ENCODE measurements around the gene NKX3-2. TPM values are rescaled to one million over a fixed set of nuclear protein-coding genes. Genes with fewer than 3 reads are reported as not detected.
A peak's percentile ranks its signal among the peaks of the same experiment; 100 is the strongest.

NKX3-2 gene
- total RNA-seq, 1 experiment from 2014 or later = 2.4 TPM

DNA sequence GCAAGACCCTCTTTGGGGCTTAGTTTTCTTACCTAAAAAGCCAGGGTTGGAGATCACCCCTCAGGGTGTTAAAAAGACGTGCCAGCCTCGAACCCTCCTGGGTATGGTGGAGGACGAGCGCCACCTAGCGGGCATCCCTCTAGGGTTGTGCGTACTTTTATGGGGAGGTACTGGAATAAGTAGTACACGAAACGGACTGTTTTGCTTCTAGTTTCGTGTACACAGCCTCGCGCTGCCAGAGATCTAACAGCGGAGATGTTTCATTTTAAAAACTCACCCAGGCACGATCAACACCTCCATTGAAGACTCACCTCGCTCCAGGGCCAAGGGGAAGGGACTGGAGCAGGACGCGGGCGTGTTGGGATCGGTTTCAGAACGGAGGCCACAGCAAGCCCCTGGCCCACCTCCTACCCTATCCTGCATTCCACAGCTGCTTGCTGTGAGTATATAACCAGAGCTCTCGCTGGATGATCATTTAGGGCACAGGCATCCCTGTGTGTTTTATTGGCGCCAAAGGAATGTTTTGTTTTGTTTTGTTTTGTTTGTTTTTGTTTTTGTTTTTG is 4.8 kb upstream of the NKX3-2 start:
- no TSS peak for BruUV-seq (replicated peaks)
- DNase-seq (ENCODE audit: low spot score) = peak; percentile 94
- no peaks in the 10 kb centered on the region for H3K27me3 ChIP-seq (replicated peaks; ENCODE audit: insufficient read depth, low read depth, low read length, poor library complexity)
- H3K27ac ChIP-seq (ENCODE audit: low read depth, low read length, poor library complexity, severe bottlenecking) = no peak overlapping the region
- peaks cover 5% of the 10 kb centered on the region for H3K4me1 ChIP-seq (ENCODE audit: insufficient read depth, low read length, poor library complexity, severe bottlenecking)
- CTCF ChIA-PET = no interaction called here
- H3K4me3 ChIP-seq (ENCODE audit: low read depth, low read length, poor library complexity, severe bottlenecking) = peak overlapping the region; percentile 65
- TF ChIP-seq, protein P1, sequence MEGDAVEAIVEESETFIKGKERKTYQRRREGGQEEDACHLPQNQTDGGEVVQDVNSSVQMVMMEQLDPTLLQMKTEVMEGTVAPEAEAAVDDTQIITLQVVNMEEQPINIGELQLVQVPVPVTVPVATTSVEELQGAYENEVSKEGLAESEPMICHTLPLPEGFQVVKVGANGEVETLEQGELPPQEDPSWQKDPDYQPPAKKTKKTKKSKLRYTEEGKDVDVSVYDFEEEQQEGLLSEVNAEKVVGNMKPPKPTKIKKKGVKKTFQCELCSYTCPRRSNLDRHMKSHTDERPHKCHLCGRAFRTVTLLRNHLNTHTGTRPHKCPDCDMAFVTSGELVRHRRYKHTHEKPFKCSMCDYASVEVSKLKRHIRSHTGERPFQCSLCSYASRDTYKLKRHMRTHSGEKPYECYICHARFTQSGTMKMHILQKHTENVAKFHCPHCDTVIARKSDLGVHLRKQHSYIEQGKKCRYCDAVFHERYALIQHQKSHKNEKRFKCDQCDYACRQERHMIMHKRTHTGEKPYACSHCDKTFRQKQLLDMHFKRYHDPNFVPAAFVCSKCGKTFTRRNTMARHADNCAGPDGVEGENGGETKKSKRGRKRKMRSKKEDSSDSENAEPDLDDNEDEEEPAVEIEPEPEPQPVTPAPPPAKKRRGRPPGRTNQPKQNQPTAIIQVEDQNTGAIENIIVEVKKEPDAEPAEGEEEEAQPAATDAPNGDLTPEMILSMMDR (conservative IDR thresholded peaks at IDR 0.05; ENCODE audit: low read depth, low read length) = peak; percentile 93
- no peak for TF ChIP-seq EZH2 (IDR thresholded peaks at IDR 0.05; ENCODE audit: borderline replicate concordance, low read depth, low read length, poor library complexity, severe bottlenecking)
- intact Hi-C loops (cut with micrococcal nuclease; ENCODE audit: unreplicated experiment) = loop anchor here (1.0 to 5.0 kb wide), 4 partner anchors 147 to 820 kb away; no protein-coding TSS in a partner anchor
- H3K36me3 ChIP-seq (ENCODE audit: insufficient read depth, low read length, poor library complexity, severe bottlenecking) = no peaks in the 10 kb centered on the region
- POLR2A ChIA-PET (ENCODE audit: low non-redundant PET) = no interaction called here
- peaks cover 8% of the 10 kb centered on the region for H3K9me3 ChIP-seq (ENCODE audit: low read depth, low read length, poor library complexity, severe bottlenecking)

DNA sequence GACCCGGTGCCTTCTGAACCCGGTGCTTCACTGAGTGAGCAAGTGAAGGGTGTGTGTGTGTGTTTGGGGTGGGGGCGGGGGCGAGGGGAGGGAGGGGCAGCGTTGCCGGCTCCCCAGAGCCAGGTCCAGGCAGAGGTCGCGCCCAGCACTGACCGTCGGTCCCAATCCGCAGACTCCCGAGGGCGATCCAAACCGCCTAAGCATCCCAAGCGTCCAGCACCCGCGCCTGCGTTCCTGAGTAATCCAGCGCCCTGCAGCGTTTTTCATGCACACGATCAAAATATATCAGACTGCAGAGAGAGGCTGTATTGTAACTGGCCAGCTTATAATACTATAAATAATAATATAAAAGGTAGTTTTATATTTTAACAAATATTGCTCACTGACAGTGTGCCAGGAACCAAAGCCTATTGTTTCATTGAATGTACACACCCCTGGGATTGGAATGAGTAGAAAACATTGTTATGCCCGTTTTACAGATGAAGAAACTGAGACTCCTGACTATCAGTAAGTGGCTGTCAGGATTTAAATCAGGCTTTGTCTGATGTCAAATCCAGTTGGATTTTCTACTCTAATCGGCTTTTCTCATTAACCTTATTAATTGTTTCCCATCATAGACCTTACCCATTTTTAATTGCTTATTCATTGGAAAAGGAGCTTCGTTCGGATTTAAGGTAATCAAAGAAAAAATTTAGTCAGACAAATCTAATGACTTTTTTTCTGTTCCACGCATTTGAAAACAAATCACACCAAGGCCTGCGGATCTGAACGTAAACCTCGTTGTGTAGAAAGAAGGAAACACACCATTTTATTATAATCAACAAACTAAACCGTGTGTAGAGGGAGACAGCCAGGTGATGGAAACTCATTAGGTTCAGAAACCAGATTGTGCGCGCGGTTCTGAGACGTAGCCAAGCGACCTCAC is 4.0 kb upstream of the NKX3-2 start:
- TF ChIP-seq, protein P1 (conservative IDR thresholded peaks at IDR 0.05; ENCODE audit: low read depth, low read length) = no peak
- TF ChIP-seq EZH2 (IDR thresholded peaks at IDR 0.05; ENCODE audit: borderline replicate concordance, low read depth, low read length, poor library complexity, severe bottlenecking) = no peak
- H3K27ac ChIP-seq (ENCODE audit: low read depth, low read length, poor library complexity, severe bottlenecking) = peak overlapping the region; percentile 62
- peaks cover 8% of the 10 kb centered on the region for H3K9me3 ChIP-seq (ENCODE audit: low read depth, low read length, poor library complexity, severe bottlenecking)
- no peaks in the 10 kb centered on the region for H3K27me3 ChIP-seq (replicated peaks; ENCODE audit: insufficient read depth, low read depth, low read length, poor library complexity)
- H3K36me3 ChIP-seq (ENCODE audit: insufficient read depth, low read length, poor library complexity, severe bottlenecking) = no peaks in the 10 kb centered on the region
- peaks cover 5% of the 10 kb centered on the region for H3K4me1 ChIP-seq (ENCODE audit: insufficient read depth, low read length, poor library complexity, severe bottlenecking)
- BruUV-seq (replicated peaks) = TSS peak; percentile 30
- ChIA-PET CTCF (no interaction called here), POLR2A (ENCODE audit: low non-redundant PET) (interaction anchor here (0.7 kb wide), 1 partner anchor 134 kb away, joined by 3 read pairs; no protein-coding TSS in a partner anchor)
- peak overlapping the region; percentile 65 for H3K4me3 ChIP-seq (ENCODE audit: low read depth, low read length, poor library complexity, severe bottlenecking)
- intact Hi-C loops (cut with micrococcal nuclease; ENCODE audit: unreplicated experiment) = loop anchor here (2.0 to 5.0 kb wide), 3 partner anchors 146 to 820 kb away; no protein-coding TSS in a partner anchor
- DNase-seq (ENCODE audit: low spot score) = peak; percentile 57

DNA sequence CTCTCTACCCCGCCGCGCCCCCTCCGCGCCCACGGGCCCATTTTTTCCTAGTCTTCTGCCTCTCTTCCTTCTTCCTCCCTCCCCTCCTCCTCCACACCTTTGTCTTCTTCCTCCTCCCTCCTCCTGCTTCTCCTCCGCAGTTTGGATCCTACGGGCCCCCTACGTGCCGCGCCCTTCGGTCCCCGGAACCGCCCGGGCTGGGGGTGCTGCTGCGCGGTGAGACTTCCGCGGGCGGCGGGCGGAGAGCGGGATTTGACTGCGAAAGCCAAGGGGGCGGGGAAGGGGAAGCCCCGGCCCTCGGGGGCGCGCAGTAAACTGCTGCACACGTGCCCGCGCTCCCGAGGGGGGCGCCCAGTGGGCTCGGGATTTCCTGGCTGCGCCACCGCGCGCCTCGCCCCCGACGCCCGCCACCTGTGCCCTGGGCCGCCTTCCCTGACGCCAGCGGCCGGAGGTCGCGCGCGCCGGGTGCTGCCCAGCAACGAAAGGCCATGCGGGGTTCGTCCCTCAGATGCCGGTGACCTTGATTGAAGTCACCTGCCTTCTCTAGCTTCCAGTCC is 3.3 kb upstream of the NKX3-2 start:
- TF ChIP-seq EZH2 (IDR thresholded peaks at IDR 0.05; ENCODE audit: borderline replicate concordance, low read depth, low read length, poor library complexity, severe bottlenecking) = no peak
- TF ChIP-seq, protein P1 (conservative IDR thresholded peaks at IDR 0.05; ENCODE audit: low read depth, low read length) = no peak
- intact Hi-C loops (cut with micrococcal nuclease; ENCODE audit: unreplicated experiment) = loop anchor here (2.0 to 5.0 kb wide), 3 partner anchors 145 to 819 kb away; no protein-coding TSS in a partner anchor
- Histone ChIP-seq H3K4me1 (ENCODE audit: insufficient read depth, low read length, poor library complexity, severe bottlenecking) (peaks cover 5% of the 10 kb centered on the region), H3K36me3 (ENCODE audit: insufficient read depth, low read length, poor library complexity, severe bottlenecking) (no peaks in the 10 kb centered on the region), H3K27me3 (replicated peaks; ENCODE audit: insufficient read depth, low read depth, low read length, poor library complexity) (no peaks in the 10 kb centered on the region), H3K27ac (ENCODE audit: low read depth, low read length, poor library complexity, severe bottlenecking) (peak overlapping the region; percentile 62), H3K9me3 (ENCODE audit: low read depth, low read length, poor library complexity, severe bottlenecking) (peaks cover 8% of the 10 kb centered on the region), H3K4me3 (ENCODE audit: low read depth, low read length, poor library complexity, severe bottlenecking) (peak overlapping the region; percentile 65)
- POLR2A ChIA-PET (ENCODE audit: low non-redundant PET) = interaction anchor here (0.7 kb wide), 1 partner anchor 134 kb away, joined by 3 read pairs; no protein-coding TSS in a partner anchor
- BruUV-seq (replicated peaks) = no TSS peak
- CTCF ChIA-PET = no interaction called here
- peak; percentile 82 for DNase-seq (ENCODE audit: low spot score)

Data from A673 (cell line).